CD4-positive, alpha-beta T cell treated with Interleukin-1 beta for 1 hour (primary cell): ENCODE data around the gene PAX4.

ENCODE experiments used
- DNase-seq, 2 donors: peaks; one replicate each; pipeline ENCODE4 v3.0.0-alpha.2; 2020 to 2022

The PAX4 gene, protein sequence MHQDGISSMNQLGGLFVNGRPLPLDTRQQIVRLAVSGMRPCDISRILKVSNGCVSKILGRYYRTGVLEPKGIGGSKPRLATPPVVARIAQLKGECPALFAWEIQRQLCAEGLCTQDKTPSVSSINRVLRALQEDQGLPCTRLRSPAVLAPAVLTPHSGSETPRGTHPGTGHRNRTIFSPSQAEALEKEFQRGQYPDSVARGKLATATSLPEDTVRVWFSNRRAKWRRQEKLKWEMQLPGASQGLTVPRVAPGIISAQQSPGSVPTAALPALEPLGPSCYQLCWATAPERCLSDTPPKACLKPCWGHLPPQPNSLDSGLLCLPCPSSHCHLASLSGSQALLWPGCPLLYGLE

DNA sequence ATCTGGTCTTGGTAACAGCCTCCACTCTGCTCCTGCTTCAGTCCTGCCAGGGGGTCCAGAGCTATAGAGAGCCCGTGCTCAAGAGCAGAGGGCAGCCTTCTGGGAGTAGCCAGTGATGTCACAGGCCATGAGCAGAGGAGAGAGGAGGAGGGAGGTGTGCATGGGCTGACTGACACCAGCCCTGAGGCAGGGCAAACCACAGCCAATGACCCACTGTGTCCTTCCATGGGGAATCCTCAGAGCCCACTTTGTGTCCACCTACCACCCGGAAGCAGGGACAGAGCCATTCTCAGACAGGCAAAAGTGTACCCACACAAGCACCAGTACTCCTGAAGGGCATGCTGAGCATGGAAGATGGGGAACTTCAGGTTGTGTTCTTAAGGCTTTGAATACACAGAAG lies at the start of gene PAX4:
TSS of gene PAX4 (minus strand) at position 101 of the 400 bp plus-strand sequence. CDS start 2,214 bp downstream, outside the sequence.
- no peak for DNase-seq

DNA sequence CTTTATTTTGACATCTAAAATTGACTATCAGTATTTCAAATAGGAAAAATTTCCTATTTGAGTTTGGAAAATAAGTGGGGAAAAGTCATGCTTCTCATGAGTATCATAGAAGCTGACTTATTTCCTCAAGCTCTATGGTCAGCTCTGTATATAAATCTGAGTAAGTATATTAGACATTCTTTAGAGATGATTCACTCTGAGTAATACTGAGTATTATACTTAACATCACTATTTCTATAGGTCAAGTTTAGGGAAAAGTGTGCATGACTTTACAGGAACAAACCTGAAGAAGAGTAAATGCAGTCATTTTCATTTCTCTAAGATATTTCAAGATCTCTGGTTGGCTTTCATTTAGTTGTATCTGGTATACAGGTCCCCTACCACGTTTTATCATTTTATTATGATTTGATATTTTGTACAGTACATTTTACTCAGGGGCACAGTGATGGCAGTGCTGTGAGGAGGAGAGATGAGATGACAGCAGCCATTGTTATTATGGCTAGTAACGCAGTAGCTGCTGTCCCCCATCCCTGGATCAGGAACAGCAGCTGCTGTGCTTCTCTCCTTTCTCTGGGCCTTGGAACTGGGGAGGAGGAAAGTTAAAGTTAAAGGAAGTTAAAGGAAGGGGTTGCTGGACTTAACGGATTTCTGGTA lies 49.2 kb upstream of the PAX4 start:
- no peak for DNase-seq

DNA sequence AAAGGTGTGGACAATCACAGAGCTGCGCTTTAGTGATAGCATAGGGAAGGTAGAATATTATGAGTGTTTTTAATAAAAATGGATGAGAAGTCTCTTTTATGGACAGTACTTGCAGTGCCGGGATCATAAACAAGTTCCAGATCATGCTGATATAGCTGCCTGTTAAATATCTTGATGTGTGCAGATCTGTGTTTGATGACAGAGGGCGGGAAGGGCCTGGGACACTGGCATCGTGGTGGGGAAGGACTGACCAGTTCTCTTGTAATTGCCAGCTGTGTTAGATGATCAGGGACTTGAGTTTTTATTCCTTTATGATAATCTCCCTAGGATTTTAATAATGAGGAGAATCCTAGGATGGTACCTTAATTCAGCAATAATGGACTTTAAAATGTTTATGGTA lies 48.7 kb upstream of the PAX4 start:
- no peak for DNase-seq

DNA sequence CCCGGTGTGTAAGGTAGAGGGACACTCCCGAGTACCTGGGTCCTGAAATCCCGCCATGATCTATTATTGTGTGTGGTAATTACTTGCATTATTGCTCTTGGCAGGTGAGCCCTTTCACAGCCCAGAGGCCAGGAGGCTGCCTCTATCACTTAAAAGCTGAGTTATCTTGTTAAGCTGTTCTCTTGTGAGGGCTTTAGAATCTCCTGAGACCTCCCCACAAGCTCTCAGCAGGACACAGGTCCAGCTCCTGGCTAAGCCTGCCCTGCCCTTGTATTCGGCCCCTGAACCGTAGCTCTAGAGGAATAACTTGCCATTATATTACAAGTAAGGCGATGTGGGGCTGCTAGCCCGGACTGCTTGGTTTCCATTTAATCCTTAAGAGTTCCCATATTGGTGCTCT lies 48.0 kb upstream of the PAX4 start:
- no peak for DNase-seq

DNA sequence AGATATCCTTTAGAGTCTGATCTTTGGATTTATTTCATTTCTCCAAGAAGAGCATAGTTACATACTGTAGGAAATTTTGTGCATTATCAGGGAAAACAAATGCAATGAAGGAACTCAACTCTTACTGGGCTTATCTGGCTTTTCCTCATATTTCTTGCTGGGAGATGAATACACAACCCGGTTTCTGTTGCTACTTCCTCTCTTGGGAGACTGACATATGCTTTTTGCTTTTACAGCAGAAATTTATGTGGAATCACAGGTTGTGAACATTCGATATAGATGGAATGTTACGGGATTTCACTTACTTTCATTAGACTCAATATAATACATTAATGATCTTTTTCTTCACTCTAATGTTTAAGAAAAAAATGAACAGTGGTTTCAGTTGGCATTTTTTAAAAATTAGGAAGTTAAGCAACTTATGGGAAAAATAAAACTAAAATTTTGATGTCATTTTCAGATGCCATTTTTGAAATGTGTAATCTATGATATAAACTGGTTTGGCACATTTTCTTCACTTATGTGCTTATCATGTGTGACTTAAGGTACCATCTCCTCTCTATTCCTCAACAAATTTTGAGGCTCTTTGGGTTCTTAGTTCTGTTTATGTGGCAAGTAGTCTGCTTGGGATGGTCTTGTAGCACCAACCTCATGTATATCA lies 41.2 kb upstream of the PAX4 start:
- no peak for DNase-seq

DNA sequence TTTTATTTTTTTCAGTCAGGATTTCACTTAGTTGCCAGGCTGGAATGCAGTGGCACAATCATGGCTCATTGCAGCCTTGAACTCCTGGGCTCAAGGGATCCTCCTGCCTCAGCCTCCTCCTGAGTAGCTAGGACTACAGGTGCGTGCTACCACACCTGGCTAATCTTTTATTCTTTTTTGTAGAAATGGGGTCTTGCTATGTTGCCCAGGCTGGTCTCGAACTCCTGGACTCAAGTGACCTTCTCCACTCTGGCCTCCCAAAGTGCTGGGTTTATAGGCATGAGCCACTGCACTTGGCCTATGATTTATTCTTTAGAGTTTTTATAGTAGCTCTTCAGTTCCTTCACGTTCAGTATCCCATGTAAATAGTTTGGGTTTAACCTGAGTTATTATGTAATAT lies 39.6 kb upstream of the PAX4 start:
- DNase-seq, result no peak

DNA sequence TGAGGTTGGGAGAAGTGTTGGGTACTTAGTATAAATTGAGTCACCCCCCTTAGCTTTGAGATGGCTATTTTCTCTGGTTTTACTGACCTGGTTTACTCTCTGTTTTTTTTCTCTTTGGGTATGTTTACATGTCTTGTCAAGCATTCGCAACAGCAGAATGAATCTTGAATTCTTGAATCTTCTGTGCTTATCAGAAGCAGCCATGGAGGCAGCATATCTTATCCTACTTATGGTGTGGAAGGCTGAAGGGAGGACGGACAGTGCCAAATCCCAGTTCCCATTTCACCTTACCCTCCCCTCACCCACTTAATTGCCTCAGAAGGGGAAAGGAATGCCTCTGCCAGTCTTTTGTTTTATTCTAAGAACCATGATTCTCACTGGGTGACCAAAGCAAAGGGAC lies 37.8 kb upstream of the PAX4 start:
- DNase-seq, result no peak

DNA sequence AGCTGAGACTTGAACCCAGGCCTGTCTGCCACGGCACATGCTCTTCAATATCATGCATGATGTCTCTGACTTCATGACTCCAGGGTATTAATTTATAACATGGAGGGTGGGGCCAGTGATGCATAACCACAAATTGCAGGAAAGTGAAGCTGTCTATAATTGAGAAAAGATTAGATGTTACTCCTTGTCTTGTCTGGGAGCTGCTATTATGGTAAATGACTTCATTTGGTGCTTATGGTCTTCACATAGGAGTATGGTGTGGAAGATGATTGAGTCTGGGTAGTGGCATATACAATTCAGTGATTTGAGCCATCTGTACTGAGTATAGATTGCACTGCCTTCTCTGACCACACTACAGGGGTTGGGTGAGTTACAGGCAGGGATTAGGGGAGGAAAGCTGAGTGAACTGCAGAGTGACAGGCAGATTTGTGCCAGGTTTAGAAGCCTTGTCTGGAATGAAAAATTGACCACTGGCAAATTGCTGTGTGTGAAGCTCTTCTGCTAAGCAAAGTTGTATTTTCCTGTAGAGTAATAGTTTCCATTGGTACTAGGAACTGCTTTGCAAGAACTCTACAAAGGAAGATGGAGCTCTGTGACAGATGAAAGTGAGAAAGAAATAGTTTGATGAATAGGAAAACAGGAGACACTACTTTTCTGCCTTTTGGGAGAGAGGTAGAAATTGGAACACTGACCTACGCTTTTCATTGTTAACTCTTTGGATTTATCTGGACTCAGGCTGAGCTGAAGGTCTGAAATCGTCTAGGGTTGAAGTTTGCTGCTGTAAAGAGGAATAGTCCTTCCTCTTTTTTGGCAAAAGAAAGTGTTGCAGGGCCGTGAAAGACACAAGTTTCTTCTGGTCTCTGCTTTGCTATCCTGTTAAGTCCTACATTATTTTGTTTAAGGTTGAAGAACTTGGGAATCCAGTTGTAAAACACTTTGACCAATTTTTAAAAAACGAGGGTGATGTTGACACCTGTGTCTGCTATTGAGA lies 36.8 kb upstream of the PAX4 start:
- no peak for DNase-seq

DNA sequence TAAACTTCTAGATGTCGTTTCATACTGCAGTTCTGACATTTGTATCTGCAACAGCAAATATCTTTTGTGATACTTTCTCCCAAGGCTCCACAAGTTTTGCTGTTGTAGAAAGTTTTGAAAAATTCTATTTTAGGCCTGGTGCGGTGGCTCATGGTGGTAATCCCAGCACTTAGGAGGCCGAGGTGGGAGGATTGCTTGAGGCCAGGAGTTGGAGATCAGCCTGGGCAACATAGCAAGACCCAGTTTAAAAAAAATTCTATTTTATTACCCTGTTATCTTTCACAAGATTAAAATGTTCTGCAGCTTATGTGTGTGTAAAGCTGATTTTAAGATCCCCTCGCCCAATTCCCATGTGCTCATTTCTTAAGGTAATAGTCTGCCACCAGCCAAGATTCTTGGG lies 35.5 kb upstream of the PAX4 start:
- no peak for DNase-seq

DNA sequence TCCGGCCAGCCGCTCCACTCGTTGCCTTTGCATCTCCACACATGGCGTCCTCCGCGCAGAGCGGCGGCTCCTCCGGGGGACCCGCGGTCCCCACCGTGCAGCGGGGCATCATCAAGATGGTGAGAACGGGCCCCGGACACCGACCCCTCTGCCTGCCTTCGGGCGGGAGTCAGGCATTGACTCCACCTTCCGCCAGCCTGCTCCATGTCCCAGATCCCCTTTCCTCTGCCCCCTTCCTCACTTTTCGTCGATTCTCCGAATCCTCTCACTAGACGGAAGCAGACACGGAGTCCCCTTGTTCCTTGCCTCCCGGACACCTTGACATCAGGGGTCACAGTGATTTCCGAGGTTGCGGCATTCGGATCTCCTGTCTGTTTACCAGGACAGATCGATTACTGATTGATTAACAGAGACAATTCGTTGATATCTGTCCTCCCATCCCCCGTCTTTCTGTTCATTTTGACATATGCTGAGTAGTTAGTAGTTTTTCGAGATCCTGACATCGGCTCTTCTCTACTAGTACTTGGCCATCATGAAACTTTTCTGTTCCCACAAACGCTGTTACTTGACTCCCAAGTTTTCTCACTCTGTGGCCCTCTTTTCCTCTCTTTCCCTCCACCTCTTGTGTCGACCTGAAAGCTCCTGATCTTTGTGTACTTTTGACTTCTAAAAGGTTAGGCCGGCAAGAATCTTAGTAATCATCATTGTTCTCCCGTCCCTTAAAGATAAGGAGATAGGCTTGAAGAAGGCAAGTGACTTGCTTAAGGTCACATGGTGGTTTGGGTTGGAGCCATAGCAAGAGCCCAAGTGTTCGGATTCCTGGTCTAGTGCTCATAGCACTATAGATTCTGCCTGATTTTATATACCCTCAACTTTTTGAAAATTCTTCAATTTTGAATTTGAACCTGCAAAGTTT lies 34.6 kb upstream of the PAX4 start:
- DNase-seq, result peak in 1 of 2 donors; percentile 5

DNA sequence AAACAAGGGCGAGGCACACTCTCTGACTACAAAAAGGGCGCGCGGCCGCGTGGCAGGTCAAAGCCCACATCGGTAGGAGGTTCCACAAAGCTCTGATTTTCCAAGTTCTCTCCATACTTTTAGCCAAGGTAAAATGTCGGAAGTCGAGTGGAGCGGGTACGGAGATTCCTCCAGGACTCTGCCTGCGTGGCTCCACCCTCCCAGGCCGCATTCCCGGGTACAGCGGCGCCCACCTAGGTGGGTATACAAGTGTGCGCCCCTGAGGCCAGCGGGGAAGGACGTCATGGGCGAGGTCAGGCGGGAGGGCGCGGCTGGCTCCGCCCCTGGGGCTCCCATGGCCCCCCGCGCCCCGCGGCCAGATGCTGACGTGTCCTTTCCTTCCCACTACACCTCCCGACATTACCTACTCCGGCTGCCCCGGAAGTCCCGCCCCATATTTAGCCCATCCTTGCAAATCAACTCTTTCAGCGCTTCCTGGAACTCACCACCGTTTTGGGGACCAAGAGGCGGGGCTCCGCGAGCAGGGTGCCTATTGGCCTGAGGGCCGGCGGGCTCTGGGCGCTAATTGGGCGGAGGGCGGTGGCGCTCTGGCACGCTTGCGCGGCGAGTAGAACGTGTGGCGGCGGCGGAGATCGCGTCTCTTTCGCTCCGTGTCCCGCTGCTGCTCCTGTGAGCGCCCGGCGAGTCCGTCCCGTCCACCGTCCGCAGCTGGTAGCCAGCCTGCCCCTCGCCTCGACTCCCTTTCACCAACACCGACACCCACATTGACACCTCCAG lies 33.8 kb upstream of the PAX4 start, which contains the start of gene SND1:
TSS of gene SND1 (plus strand) at position 639 of the 777 bp plus-strand sequence. CDS start 180 bp downstream, outside the sequence.
- peak; percentile 99 to 100 for DNase-seq

DNA sequence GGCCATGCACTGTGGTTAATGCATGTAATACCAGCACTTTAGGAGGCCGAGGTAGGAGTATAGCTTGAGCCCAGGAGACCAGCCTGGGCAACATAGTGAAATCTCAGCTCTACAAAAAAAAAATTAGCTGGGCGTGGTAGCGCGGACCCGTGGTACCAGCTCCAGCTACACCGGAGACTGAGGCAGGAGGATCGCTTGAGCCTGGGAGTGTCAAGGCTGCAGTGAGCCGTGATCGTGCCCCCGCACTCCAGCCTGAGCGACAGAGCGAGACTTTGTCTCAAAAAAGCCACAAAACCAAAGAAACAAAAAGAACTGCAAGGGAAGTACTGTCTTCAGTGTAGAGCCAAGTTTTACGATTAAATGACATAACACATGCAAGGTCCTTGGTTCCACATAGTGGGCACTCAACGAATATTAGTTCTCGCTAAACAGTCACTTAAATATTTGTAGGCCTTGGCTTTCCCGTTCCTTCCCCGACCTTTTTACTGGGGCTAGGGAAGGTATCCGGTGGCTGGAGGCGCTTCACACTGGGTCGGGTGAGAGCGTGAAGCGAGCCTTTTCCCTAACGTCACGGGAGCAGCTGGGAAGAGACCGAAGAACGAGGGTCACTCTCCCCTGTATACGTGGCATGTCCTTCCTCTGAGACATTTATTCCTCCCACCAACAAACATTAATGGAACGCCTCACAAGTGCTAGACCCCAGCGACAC lies 33.1 kb upstream of the PAX4 start:
- peak; percentile 0 to 15 for DNase-seq

DNA sequence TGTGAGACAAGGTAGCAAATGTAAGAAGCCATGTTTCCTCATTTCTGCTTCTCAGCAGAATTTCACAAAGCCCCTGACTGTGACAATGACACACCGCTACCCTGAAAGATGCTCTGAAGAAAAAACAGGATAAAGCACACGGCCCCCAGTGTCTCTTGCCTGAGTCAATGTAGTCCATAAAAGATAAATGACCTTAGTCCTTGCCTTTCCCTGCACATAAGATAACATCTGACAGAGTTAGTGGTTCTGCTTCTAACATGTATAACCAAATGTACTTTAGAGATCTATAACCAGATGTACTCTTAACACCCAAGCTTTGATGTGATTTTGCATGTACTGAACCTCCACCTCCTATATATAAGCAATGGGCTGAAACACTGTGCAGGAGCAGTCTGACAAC lies 31.0 kb upstream of the PAX4 start:
- no peak for DNase-seq

DNA sequence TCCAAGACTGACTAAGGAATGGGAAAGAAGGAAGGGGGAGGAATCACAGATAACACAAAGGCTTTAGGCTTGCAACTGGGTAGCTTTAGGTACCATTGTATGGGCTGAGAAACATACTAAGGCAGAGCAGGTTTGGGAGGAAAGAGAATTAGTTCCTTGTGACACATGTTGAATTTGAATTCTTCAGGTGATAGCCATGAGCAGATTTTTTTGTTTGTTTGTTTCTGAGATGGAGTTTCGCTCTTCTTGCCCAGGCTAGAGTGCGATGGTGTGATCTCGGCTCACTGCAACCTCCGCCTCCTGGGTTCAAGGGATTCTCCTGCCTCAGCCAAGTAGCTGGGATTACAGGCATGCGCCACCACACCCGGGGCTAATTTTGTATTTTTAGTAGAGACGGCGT lies 29.7 kb upstream of the PAX4 start:
- no peak for DNase-seq

DNA sequence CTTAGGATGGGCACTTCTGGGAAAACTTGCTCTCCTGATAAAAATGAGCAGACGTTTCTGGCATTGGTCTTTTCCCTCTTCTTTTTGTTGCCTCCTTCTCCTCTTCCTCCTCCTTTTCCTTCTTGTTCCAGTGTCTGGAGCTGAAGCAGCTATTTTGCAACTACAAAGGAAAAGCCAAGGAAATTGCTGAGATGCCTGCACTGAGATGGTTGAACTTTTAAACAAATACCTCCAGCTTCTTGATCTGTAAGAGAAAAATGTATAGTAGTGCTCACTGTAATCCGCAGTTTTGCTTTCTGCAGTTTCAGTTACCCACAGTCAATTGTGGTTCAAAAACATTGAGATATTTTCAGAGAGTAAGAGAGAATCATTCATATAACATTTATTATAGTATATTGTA lies 26.5 kb upstream of the PAX4 start:
- no peak for DNase-seq

DNA sequence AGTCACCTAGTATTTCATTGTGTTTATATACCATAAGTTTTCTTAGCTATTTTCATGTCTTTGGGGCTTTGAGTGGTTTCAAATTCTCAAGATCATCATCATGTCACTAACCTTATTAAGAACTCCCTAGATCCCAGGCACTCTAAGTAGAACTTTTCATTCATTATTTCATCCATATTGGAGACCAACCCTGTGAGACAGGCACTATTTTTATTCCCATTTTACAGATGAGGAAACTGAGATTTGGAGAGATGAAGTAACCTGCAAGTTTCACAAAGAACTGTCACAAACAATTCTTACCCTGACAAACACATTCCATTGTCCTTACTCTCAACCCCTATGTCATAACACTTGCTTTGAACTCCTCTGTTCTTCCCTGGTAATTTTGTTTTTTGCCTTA lies 20.3 kb upstream of the PAX4 start:
- DNase-seq, result no peak

DNA sequence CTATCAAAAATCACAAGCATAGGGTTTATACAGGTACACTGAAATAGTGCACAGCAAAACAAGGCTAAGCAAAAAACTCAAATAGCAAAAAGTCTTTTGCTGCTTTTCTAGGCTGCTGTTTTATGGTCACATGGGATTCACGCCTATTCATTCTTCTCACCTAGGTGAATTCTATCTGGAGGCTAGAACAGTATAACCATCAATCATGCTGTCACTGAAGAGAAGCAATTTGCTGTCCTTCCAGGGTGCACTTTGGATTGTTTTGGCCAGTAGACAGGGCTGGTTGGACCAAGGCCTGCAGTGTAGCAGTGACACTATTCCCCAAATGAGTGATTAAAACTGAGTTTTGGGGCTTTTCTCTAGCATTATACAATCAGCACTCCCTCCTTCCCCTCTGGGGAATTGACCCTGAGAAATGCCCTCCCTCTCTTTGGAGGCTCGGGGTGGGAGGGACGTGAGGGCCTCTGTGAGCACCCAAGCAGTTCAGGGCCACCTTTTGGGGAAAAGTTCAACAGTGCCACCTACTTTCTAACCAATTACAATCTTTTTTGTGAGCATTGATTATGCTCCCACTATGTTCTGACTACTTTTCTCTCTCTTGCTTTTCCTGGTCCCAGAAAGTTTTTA lies 17.8 kb upstream of the PAX4 start:
- no peak for DNase-seq

DNA sequence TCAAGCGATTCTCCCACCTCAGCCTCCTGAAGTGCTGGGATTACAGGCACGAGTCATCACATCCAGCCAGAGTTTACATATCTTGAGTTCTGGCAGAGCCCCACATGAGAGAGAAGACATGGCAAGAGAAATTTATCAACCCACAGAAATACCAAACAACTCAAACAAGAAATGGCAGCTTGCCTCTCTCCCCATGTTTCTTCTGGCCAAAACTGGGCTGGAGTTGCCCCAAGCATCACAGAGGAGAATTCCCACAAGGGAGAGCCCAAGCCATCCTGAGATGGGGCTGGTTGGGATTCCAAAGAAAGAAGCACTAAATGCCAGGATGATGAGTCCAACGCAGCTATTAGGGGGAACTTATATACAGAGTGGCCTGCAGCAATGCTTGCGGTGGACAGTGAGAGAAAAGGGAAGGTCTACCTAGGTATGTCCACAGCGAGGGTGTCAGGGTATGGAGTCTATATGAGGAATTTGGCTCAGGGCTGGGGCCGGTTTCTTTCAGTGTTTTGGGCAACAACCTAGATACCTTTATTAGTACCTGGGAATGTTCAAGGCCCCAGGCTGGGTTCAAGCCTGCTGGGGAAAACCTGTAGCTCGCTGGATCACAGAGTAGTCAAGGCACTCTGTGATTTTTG lies 14.5 kb upstream of the PAX4 start:
- no peak for DNase-seq

DNA sequence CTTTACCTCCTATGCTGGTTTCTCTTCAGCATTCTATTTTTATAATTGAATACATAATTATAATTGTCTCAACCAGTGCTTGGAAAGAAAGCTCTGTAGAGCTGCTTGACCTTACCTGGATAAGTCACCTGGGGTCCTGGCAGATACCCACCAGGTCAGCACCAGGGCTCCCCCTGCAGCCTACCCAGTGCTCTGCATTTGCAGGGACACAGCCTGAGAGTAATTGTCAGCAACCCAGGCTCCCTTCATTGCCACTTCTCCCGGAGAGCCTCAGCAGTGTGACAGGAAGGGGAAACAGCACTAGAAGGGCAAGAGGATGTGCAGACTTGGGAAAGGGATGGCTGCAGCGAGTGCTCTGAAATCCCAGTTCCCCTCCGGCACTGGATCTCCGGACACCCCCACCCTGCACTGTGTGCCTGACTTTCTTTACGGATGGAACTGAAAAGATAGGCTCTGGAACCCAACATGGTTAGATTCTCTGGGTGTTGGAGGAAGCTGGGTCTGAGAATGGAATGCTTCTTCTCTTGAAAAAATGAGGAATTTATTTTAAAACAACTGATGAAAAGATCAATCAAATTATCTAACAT lies 11.4 kb upstream of the PAX4 start:
- DNase-seq, result peak; percentile 19 to 27
